ENCODE results near the gene PHTF1. TPM values are rescaled to one million over a fixed set of nuclear protein-coding genes. Genes with fewer than 3 reads are reported as not detected.

PHTF1 gene
- 8.1 TPM for total RNA-seq

DNA sequence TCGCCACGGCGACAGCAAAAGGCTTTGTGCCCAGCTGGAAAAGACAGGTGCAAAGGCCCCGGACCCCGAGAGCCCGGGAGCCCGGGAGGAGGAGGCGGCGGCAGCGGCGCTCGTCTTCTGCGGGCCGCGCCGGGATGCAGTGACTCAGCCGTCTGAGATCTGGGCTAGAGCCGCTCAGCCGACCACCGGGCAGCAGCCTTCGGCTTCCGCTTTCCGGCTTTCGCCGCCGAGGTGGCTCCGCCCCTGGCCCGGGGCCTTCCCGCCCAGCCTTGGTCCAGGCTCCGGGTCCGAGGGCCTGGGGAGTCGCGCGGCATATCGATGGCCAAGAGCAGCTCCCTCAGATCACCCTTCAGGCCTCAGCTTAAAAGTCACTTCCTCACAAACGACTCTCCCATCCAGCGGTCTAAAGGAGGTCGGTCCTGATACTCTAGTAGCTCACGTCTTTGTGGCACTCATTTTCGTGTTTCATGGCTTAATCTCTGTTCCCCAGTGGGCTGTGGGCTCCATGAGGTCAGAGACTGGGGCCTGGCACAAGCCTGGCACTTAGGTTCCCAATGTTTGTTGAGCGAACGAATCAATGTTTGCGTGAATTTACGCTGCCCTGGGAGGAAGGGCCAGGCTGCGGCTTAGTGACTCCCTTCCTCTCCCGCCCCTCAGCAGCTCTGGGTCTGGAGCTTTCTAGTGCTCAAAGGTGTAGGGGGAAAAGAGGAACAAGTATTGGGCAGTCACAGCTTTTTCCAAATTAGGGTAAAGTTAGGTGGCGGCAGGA, at the start of gene PHTF1:
Gene PHTF1 (minus strand): TSS at position 154 of the 769 bp plus-strand sequence. CDS start 783 bp downstream, outside the sequence.
- H3K9me3 ChIP-seq (ENCODE audit: low read depth, low read length), result no peaks in the 10 kb centered on the region
- H3K4me1 ChIP-seq (ENCODE audit: insufficient read depth, low read length), result peaks cover 23% of the 10 kb centered on the region
- peak within 1 kb of the TSS; percentile 75 for H3K4me3 ChIP-seq (ENCODE audit: low read length)
- H3K27me3 ChIP-seq (ENCODE audit: insufficient read depth, low read length), result no peaks in the 10 kb centered on the region

DNA sequence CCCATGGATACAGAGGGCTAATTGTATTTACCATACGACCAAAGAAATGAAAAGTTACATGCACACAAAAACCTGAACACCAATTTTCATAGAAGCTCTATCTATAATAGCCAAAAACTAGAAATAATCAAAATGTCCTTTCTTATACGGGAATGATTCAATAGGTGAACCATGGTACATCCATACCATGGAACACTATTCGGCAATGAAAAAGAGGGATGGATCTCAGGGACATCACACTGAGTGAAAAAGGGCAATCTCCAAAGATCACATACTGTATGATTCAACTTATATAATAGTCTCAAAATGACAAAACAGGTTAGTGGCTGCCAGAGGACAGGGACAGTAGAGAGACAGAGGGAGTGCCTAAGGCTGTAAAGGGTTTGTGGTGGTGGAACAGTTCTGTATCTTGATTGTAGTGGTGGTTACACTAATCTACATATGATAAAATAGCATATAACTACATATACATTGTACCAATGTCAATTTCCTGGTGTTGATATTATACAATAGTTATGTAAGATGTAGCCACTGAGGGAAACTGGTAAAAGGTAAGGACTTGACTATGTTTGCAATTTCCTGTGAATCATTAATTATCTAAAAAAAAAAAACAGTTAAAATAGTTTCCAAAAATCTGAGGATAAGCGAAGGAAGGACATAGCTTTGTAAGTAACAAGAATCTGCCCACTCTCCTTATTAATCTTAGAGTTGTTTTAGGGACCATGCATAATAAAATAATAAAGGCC, 49.3 kb upstream of the PHTF1 start:
- H3K9me3 ChIP-seq (ENCODE audit: low read depth, low read length), result no peaks in the 10 kb centered on the region
- H3K4me1 ChIP-seq (ENCODE audit: insufficient read depth, low read length), result peaks cover 63% of the 10 kb centered on the region
- H3K4me3 ChIP-seq (ENCODE audit: low read length), result no peak overlapping the region
- no peaks in the 10 kb centered on the region for H3K27me3 ChIP-seq (ENCODE audit: insufficient read depth, low read length)

DNA sequence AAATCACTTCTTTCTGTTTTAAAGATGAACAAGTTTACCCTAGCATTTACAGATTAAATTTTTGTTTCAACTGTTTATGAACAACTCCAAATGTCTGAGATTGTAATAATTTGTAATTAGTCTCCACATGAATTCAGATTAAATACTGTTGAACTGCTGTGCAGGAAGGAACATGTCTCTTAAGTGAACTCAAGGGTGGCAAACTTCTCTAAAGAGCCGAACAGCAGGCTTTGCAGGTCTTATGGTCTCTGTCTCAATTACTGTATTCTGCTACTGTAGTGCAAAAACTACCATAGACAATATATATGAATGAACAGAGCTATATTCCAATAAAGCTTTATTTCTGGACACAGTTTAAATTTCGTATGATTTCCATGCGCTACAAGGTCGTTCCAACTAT, 46.4 kb upstream of the PHTF1 start:
- no peak overlapping the region for H3K4me3 ChIP-seq (ENCODE audit: low read length)
- H3K4me1 ChIP-seq (ENCODE audit: insufficient read depth, low read length), result peaks cover 46% of the 10 kb centered on the region
- no peaks in the 10 kb centered on the region for H3K9me3 ChIP-seq (ENCODE audit: low read depth, low read length)
- H3K27me3 ChIP-seq (ENCODE audit: insufficient read depth, low read length), result no peaks in the 10 kb centered on the region

DNA sequence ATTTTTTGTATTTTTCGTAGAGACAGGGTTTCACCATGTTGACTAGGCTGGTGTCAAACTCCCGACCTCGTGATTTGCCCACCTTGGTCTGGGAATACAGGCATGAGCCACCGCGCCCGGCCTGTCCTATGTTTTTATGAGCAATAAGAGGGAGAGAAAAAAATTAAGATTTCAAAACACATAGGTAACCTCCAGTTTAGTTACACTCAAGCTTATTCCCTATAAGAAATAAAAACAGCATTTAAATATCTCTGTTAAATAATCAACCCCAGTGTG, 45.9 kb upstream of the PHTF1 start:
- Histone ChIP-seq H3K4me3 (ENCODE audit: low read length) (no peak overlapping the region), H3K4me1 (ENCODE audit: insufficient read depth, low read length) (peaks cover 43% of the 10 kb centered on the region), H3K27me3 (ENCODE audit: insufficient read depth, low read length) (no peaks in the 10 kb centered on the region), H3K9me3 (ENCODE audit: low read depth, low read length) (no peaks in the 10 kb centered on the region)

DNA sequence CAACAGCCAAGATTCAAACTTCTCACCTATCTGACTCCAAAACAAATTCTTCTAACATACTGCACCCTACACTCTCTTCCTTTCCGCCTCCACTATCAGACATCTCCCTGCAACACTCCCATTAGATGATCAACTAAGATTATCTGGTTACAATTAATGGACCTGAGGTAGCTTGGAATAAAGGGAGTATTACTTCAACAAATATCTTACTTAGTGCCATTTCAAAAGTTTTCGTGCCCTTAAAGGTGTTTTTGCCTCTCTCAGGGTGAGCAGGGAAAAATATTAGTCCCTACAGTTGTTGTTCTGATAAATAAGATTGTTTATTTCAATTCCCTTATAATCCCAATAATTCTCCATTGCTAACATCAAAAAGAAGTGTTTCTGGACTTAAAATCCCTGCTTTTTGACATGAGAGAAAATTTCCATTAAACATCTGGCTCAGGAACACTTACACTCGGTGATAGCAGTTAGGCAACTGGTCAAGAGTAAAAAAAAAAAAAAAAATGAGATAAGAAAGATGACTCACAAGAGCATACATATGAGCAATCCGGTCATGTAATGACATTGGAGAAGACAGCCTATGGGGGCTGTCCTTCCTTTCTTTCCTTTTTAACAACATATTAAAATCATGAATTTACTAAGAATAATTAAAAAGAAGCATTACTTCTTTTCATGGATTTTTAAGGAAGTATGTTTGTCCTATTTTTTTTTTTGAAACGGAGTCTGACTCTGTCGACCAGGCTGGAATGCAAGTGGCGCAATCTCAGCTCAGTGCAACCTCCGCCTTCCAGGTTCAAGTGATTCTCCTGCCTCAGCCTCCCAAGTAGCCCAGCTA, 45.4 kb upstream of the PHTF1 start:
- H3K9me3 ChIP-seq (ENCODE audit: low read depth, low read length), result no peaks in the 10 kb centered on the region
- H3K4me1 ChIP-seq (ENCODE audit: insufficient read depth, low read length), result peaks cover 37% of the 10 kb centered on the region
- H3K4me3 ChIP-seq (ENCODE audit: low read length), result no peak overlapping the region
- H3K27me3 ChIP-seq (ENCODE audit: insufficient read depth, low read length), result no peaks in the 10 kb centered on the region

DNA sequence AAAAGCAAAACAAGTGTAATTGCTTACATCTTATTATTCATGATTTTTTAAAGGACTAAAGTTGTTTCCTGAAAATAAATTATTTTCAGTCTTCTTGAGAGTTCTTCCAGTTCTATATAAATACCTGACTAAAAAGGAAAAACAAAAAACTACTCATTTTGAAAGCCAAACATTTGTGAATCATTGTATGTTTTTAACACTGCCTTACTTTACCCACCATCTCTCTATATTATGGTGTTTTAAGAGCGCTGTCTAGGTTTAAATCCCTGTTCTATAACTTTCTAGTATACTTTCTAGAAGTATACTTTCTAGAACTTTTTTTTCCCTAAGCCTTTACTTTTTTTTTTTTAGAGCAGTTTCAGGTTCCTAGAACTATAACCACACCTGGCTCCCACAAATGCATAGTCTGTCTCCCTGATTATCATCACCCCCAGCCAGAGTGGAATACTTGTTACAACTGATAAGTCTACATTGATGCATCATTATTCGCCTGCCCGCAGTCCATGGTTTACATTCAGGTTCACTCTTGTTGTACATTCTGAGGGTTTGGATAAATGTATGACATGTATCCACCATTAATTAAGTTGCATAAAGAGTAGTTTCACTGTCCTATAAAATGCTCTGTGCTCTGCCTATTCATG, 43.2 kb upstream of the PHTF1 start:
- Histone ChIP-seq H3K4me3 (ENCODE audit: low read length) (no peak overlapping the region), H3K9me3 (ENCODE audit: low read depth, low read length) (no peaks in the 10 kb centered on the region), H3K27me3 (ENCODE audit: insufficient read depth, low read length) (no peaks in the 10 kb centered on the region), H3K4me1 (ENCODE audit: insufficient read depth, low read length) (peaks cover 21% of the 10 kb centered on the region)

DNA sequence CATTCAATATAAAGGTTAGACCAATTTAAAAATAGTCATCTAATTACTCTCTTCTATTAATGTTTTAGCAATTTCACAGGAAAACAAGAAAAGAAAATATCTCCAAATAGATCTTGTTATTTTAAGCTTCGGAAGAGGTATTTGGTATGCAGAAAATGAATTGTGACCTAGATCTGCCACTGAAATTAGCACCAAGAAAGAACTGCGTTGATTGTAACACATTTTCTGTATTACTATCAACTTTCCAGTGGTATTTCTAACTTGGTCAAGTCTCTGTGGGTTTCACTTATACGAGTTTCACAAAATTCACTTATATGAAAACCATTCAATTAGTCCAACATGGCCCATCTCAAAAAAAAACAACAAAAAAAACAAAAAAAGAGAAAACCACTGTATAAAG, 41.2 kb upstream of the PHTF1 start:
- Histone ChIP-seq H3K4me1 (ENCODE audit: insufficient read depth, low read length) (peaks cover 14% of the 10 kb centered on the region), H3K9me3 (ENCODE audit: low read depth, low read length) (no peaks in the 10 kb centered on the region), H3K4me3 (ENCODE audit: low read length) (no peak overlapping the region), H3K27me3 (ENCODE audit: insufficient read depth, low read length) (no peaks in the 10 kb centered on the region)

DNA sequence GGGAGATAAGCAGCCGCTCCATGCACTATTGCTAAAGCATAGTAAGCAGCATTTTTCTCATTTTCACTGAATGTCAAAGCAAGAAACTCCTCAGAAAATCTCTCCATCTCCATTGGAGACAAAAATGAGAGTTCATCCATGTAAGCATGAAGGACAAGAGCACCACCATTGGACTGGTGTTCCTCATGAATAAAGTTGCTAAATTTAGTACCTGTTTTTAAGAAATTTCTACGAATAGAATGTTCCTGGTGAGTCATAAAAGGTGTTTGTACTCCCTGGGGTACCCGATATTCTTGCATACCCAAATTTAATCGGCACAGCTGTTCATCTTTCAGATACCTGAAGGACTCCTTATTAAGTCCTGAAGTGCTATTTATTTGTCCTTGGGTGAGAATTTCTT, 38.2 kb upstream of the PHTF1 start:
- peaks cover 3% of the 10 kb centered on the region for H3K4me1 ChIP-seq (ENCODE audit: insufficient read depth, low read length)
- H3K9me3 ChIP-seq (ENCODE audit: low read depth, low read length), result no peaks in the 10 kb centered on the region
- H3K27me3 ChIP-seq (ENCODE audit: insufficient read depth, low read length), result no peaks in the 10 kb centered on the region
- H3K4me3 ChIP-seq (ENCODE audit: low read length), result no peak overlapping the region

DNA sequence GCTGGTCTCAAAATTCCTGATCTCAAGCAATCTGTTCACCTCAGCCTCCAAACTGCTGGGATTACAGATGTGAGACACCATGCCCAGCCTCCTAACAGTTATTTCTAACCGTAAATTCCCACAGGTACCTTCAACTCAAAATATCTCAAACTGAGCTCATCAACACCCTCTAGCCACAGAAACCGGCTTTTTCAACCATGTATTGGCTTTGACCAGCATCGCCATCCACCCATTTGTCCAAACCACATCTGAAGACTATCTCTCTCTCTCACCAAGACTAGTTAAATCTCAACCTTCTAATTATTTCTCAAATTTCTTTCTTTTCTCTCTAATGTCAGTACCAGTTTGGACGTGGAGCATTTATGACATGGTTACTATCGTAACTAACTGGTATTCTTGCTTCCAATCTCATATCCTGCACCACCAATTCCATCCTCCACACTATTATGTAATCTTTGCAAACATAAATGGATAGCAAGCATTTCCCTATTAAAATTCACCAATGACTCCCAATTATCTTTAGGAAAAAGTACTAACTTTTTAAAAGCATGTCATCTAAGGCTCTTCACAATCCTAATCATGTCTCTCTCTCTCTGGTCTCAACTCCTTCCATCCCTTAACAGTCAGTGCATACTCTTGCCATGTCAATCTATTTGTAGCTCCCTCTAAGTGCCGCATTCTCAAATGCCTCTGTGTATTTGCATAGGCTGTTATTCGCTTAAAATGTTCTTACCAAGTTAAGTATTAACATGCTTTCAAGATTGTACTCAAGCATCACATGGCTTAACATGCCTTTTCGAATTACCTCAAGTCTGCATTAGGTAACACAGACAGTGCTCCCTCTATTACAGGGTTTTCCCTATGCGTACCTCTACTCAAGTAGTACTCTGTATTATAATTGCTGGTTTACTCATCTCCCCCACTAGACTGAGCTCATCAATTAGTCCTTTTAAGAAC, 34.9 kb upstream of the PHTF1 start:
- H3K9me3 ChIP-seq (ENCODE audit: low read depth, low read length), result no peaks in the 10 kb centered on the region
- no peaks in the 10 kb centered on the region for H3K27me3 ChIP-seq (ENCODE audit: insufficient read depth, low read length)
- H3K4me3 ChIP-seq (ENCODE audit: low read length), result no peak overlapping the region
- peaks cover 12% of the 10 kb centered on the region for H3K4me1 ChIP-seq (ENCODE audit: insufficient read depth, low read length)

DNA sequence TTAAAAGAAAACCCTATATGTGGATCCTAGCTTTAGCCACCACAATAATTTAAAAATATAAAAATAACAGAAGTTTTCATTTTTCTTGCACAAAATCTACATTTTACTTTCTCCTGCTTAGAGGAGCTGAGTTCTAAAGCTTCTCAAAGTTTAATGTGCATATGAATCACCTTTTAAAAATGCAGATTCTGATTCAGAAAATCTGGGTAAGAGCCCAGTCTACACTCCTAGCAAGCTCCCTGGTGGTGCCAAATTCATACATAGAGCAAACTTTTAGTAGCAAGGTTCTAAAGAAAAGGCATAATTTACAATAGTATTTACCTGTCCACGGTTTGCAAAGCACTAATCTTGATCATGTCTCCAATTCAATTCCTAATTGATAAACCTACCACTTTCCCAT, 33.7 kb upstream of the PHTF1 start:
- H3K27me3 ChIP-seq (ENCODE audit: insufficient read depth, low read length), result no peaks in the 10 kb centered on the region
- H3K4me3 ChIP-seq (ENCODE audit: low read length), result no peak overlapping the region
- H3K9me3 ChIP-seq (ENCODE audit: low read depth, low read length), result no peaks in the 10 kb centered on the region
- H3K4me1 ChIP-seq (ENCODE audit: insufficient read depth, low read length), result peaks cover 15% of the 10 kb centered on the region

DNA sequence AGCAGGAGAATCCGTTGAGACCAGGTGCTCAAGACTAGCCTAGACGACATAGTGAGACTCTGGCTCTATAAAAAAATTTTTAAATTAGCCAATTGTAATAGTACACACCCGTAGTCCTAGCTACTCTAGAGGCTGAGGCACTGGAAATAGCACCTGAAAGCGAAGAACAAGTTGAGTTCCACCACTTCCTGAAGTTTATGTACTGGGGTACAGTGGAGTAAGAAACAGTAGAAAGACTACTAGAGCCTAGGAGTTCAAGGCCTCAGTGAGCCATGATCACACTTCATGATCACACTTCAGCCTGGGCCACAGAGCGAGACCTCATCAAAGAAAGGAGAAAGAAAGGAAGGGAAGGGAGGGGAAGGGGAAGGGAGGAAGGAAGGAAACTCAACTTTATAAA, 33.2 kb upstream of the PHTF1 start:
- no peaks in the 10 kb centered on the region for H3K27me3 ChIP-seq (ENCODE audit: insufficient read depth, low read length)
- no peak overlapping the region for H3K4me3 ChIP-seq (ENCODE audit: low read length)
- no peaks in the 10 kb centered on the region for H3K9me3 ChIP-seq (ENCODE audit: low read depth, low read length)
- H3K4me1 ChIP-seq (ENCODE audit: insufficient read depth, low read length), result peaks cover 15% of the 10 kb centered on the region

DNA sequence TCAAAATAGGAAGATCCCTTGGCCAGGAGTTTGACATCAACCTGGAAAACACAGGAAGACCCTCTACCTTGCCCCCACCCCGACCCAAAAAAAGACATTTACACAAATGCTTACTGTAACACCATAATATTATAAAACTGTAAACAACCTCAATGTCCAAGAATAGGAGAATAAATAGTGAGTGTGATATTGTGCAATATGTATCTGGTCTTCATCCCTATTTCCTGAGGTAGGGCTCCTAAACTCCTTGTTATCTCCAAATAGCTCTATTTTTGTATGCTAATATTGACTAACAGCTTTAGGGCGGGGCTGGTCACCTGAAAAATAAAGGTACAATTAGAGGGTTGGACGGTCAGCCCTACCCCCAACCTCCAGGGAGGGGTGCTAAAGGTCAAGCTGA, 29.5 kb upstream of the PHTF1 start:
- Histone ChIP-seq H3K4me1 (ENCODE audit: insufficient read depth, low read length) (peaks cover 25% of the 10 kb centered on the region), H3K4me3 (ENCODE audit: low read length) (no peak overlapping the region), H3K9me3 (ENCODE audit: low read depth, low read length) (no peaks in the 10 kb centered on the region), H3K27me3 (ENCODE audit: insufficient read depth, low read length) (no peaks in the 10 kb centered on the region)

DNA sequence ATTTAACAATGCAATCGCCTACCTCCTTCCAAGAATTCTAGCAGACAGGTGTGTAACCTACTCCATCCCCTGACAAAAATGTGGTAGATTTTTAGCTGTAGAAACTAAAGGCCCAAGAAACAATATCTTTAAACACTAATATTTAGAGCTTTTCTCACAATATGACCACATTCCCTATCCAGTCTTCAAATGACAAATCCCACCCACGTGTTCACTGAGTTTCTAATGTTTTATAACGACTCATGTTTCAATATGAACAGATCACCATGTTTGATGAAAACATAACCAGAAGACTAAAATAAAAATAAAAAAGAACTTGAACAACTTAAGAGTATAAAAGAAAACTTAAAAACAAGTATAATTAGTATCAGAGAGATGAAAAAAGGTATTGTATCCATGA, 28.4 kb upstream of the PHTF1 start:
- H3K9me3 ChIP-seq (ENCODE audit: low read depth, low read length), result no peaks in the 10 kb centered on the region
- no peaks in the 10 kb centered on the region for H3K27me3 ChIP-seq (ENCODE audit: insufficient read depth, low read length)
- peaks cover 35% of the 10 kb centered on the region for H3K4me1 ChIP-seq (ENCODE audit: insufficient read depth, low read length)
- H3K4me3 ChIP-seq (ENCODE audit: low read length), result no peak overlapping the region

DNA sequence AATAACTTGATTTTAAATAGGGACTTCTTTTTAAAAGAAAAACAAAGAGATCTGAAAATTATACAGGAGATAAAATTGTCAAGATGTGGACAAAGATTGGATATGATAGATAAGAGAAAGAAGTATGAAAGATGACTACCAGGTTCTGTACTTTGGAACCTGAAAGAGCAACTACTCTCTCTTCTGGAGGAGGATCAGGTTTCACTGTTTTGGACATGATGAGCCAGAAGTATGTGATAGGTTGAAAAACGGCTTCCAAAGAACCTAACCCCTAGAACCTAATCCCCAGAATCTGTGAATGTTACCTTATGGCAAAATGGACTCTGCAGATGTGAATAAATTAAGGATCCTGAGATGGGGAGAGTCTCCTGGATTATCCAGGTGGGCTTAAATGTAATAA, 26.8 kb upstream of the PHTF1 start:
- H3K4me3 ChIP-seq (ENCODE audit: low read length), result no peak overlapping the region
- H3K9me3 ChIP-seq (ENCODE audit: low read depth, low read length), result no peaks in the 10 kb centered on the region
- peaks cover 37% of the 10 kb centered on the region for H3K4me1 ChIP-seq (ENCODE audit: insufficient read depth, low read length)
- H3K27me3 ChIP-seq (ENCODE audit: insufficient read depth, low read length), result no peaks in the 10 kb centered on the region
